ENCODE measurements around the gene CFAP100.

DNA sequence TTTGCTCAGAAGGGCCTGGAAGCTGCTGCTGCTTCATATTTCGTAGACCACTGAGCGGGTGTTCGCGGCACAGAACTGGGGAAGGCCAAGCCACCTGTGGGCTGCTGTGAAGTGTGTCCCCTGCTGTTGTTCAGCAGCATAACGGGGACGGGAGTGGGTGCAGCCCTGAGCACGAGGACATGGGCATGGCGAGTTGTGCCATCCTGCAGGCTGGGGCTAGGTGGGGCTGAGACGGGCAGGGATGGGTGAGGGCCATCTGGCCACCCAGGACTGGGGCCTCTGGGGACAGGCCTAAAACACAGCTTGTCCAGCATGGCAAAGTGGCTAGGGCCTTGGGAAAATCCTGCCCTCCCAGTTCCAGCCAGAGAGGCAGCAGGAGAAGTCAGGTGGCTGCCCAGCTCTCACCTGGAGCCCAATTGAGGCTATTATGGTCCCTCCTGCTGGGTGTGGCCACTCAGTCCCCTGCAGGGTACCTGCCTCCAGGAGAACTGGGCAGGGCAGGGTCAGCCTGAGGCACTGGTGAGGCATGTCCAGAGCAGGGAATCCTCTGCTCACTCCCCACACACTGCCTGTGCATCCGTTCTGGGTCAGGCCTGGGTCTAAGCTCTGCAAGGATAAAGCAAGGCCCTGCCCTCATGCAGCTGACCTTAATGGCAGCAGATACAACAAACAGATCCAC, 29.5 kb downstream of the CFAP100 start:
- no peak for TF ChIP-seq POLR2A (IDR thresholded peaks at IDR 0.05)
- no peak for TF ChIP-seq EP300 (IDR thresholded peaks at IDR 0.05; ENCODE audit: low read depth)
- no peak for TF ChIP-seq POLR2AphosphoS5 (IDR thresholded peaks at IDR 0.05)

Measured in transverse colon (tissue), 3 donors.